Neural cell (in vitro differentiated cells): ENCODE results near the gene CLGN. TPM values are rescaled to one million over a fixed set of nuclear protein-coding genes. Genes with fewer than 3 reads are reported as not detected.

Source experiments
- H2AFZ ChIP-seq: fragments of 200-600, 300-800 bp; sonication (generic), shearing (Covaris generic); 2 replicates; pipeline ENCODE4 v1.6.0; 2014; ENCODE audit warnings: low read depth, mild to moderate bottlenecking, antibody characterized with exemption, low read length, moderate library complexity
- H3F3A ChIP-seq: fragments of 200-600 bp; shearing (Covaris generic); 2 replicates; pipeline ENCODE4 v1.6.1; 2016; ENCODE audit warnings: mild to moderate bottlenecking, moderate library complexity, mixed read lengths, antibody characterized with exemption, low read length; ENCODE audit not compliant: insufficient read depth, poor library complexity, severe bottlenecking
- H3K27ac ChIP-seq: fragments of 200-600, 300-800 bp; sonication (generic), shearing (Covaris generic); 2 replicates; pipeline ENCODE4 v1.5.1; 2014; ENCODE audit warnings: mild to moderate bottlenecking, low read length, moderate library complexity
- H3K27me3 ChIP-seq: fragments of 300-800, 200-600 bp; sonication (generic), shearing (Covaris generic); 2 replicates; pipeline ENCODE4 v1.6.0; 2014; ENCODE audit warnings: mild to moderate bottlenecking, low read depth, low read length, moderate library complexity; ENCODE audit not compliant: insufficient read depth
- H3K36me3 ChIP-seq: fragments of 300-800, 200-600 bp; sonication (generic), shearing (Covaris generic); 2 replicates; pipeline ENCODE4 v1.5.1; 2014; ENCODE audit warnings: mild to moderate bottlenecking, antibody characterized with exemption, low read length, moderate library complexity; ENCODE audit not compliant: insufficient read depth
- H3K4me2 ChIP-seq: fragments of 300-800, 200-600 bp; sonication (generic), shearing (Covaris generic); 2 replicates; pipeline ENCODE4 v1.6.0; 2014; ENCODE audit warnings: mild to moderate bottlenecking, low read length
- H3K4me3 ChIP-seq: fragments of 300-800, 200-600 bp; sonication (generic), shearing (Covaris generic); 2 replicates; pipeline ENCODE4 v1.5.1; 2014; ENCODE audit warnings: mild to moderate bottlenecking, low read length, moderate library complexity
- H3K79me2 ChIP-seq: fragments of 200-600 bp; shearing (Covaris generic); replicated peaks from 2 replicates; pipeline ENCODE4 v1.6.0; 2014; ENCODE audit warnings: mild to moderate bottlenecking, low read length, moderate library complexity; ENCODE audit not compliant: insufficient read depth
- H3K9ac ChIP-seq: fragments of 300-800, 200-600 bp; sonication (generic), shearing (Covaris generic); 2 replicates; pipeline ENCODE4 v1.6.1; 2016; ENCODE audit warnings: mild to moderate bottlenecking, low read length, mixed read lengths
- H3K9me2 ChIP-seq: fragments of 200-600 bp; shearing (Covaris generic); 2 replicates; pipeline ENCODE4 v1.6.1; 2016; ENCODE audit warnings: mild to moderate bottlenecking, low read length, mixed read lengths; ENCODE audit not compliant: insufficient read depth
- H3K9me3 ChIP-seq: fragments of 200-600, 300-800 bp; sonication (generic), shearing (Covaris generic); 2 replicates; pipeline ENCODE4 v1.6.1; 2016; ENCODE audit warnings: mild to moderate bottlenecking, mixed run types, low read length, moderate library complexity, mixed read lengths
- H4K20me1 ChIP-seq: fragments of 200-600 bp; shearing (Covaris generic); 2 replicates; pipeline ENCODE4 v1.6.1; 2016; ENCODE audit warnings: mild to moderate bottlenecking, mixed run types; ENCODE audit not compliant: insufficient read depth
- CTCF ChIP-seq: fragments of 450-650 bp; IDR thresholded peaks from 2 replicates; pipeline ENCODE4 v1.5.1; 2014; ENCODE audit warnings: antibody characterized with exemption, mild to moderate bottlenecking, moderate library complexity; ENCODE audit not compliant: poor library complexity, severe bottlenecking
- EP300 ChIP-seq: fragments of 450-650 bp; conservative IDR thresholded peaks from 2 replicates; pipeline ENCODE4 v1.6.1; 2014; ENCODE audit warnings: antibody characterized with exemption, mild to moderate bottlenecking, moderate library complexity; ENCODE audit not compliant: poor library complexity, severe bottlenecking
- EZH2 ChIP-seq: fragments of 200-600, 300-800 bp; shearing (Covaris generic), sonication (generic); IDR thresholded peaks from 2 replicates; pipeline ENCODE4 v1.6.1; 2014; ENCODE audit warnings: antibody characterized with exemption, low read length, borderline replicate concordance, mild to moderate bottlenecking; ENCODE audit not compliant: insufficient read depth, poor library complexity, severe bottlenecking
- MXI1 ChIP-seq: fragments of 450-650 bp; conservative IDR thresholded peaks from 2 replicates; pipeline ENCODE4 v1.6.1; 2014; ENCODE audit warnings: antibody characterized with exemption, mild to moderate bottlenecking; ENCODE audit not compliant: poor library complexity, severe bottlenecking
- POLR2AphosphoS5 ChIP-seq: IDR thresholded peaks from 2 replicates; pipeline ENCODE4 v1.6.1; 2012
- RAD21 ChIP-seq: fragments of 450-650 bp; conservative IDR thresholded peaks from 2 replicates; pipeline ENCODE4 v1.6.1; 2014; ENCODE audit warnings: antibody characterized with exemption, mild to moderate bottlenecking, moderate library complexity
- REST ChIP-seq: IDR thresholded peaks from 2 replicates; pipeline ENCODE4 v1.6.1; 2012; ENCODE audit warnings: borderline replicate concordance
- SMC3 ChIP-seq: fragments of 450-650 bp; conservative IDR thresholded peaks from 2 replicates; pipeline ENCODE4 v1.6.1; 2014; ENCODE audit warnings: antibody characterized with exemption, mild to moderate bottlenecking, moderate library complexity; ENCODE audit not compliant: poor library complexity
- TAF1 ChIP-seq: IDR thresholded peaks from 2 replicates; pipeline ENCODE4 v1.6.1; 2012; ENCODE audit warnings: low read depth
- polyA plus RNA-seq: library from polyadenylated mRNA; depleted of rRNA; stranded (reverse); fragments of >200 nt; gene quantifications from 2 replicates; pipeline ENCODE4 v1.2.3, GENCODE V29; 2014

Gene CLGN
- polyA plus RNA-seq, 1 donor from 2014 or later: 20.8 TPM

GRCh38 chr4:140406292-140406691 lies 21.2 kb downstream of the CLGN start:
- no peaks in the 10 kb centered on the region for H3F3A ChIP-seq
- H3K9me2 ChIP-seq: no peaks in the 10 kb centered on the region
- no peaks in the 10 kb centered on the region for H3K36me3 ChIP-seq
- no peaks in the 10 kb centered on the region for H3K27me3 ChIP-seq
- no peaks in the 10 kb centered on the region for H4K20me1 ChIP-seq
- H3K4me2 ChIP-seq: no peak overlapping the region
- no peaks in the 10 kb centered on the region for H3K9me3 ChIP-seq
- H3K9ac ChIP-seq: no peak overlapping the region
- H2AFZ ChIP-seq: no peak overlapping the region
- H3K27ac ChIP-seq: no peak overlapping the region
- TF ChIP-seq CTCF: no peak
- no peak for TF ChIP-seq EZH2
- TF ChIP-seq TAF1: no peak
- no peak for TF ChIP-seq POLR2AphosphoS5
- TF ChIP-seq RAD21: no peak
- TF ChIP-seq SMC3: no peak
- TF ChIP-seq REST: no peak
- no peak for TF ChIP-seq MXI1
- TF ChIP-seq EP300: no peak
- no peaks in the 10 kb centered on the region for H3K79me2 ChIP-seq
- no peak overlapping the region for H3K4me3 ChIP-seq

- Histone ChIP-seq H3K9ac (no peak overlapping the region), H3K27ac (no peak overlapping the region), H3K4me2 (no peak overlapping the region), H3K36me3 (no peaks in the 10 kb centered on the region), H3K79me2 (no peaks in the 10 kb centered on the region), H3K9me3 (no peaks in the 10 kb centered on the region), H3K9me2 (no peaks in the 10 kb centered on the region), H4K20me1 (no peaks in the 10 kb centered on the region), H3K4me3 (no peak overlapping the region), H3K27me3 (no peaks in the 10 kb centered on the region), H2AFZ (no peak overlapping the region), H3F3A (no peaks in the 10 kb centered on the region)
- TF ChIP-seq TAF1: no peak
- no peak for TF ChIP-seq EZH2
- TF ChIP-seq SMC3: no peak
Measured at GRCh38 chr4:140400111-140400510, 27.3 kb downstream of the CLGN start.

- no peaks in the 10 kb centered on the region for H3K27me3 ChIP-seq
- no peaks in the 10 kb centered on the region for H3K79me2 ChIP-seq
- no peaks in the 10 kb centered on the region for H3K9me3 ChIP-seq
- no peak overlapping the region for H3K4me2 ChIP-seq
- TF ChIP-seq REST (no peak), CTCF (no peak), EP300 (no peak), POLR2AphosphoS5 (no peak), TAF1 (no peak), EZH2 (no peak), MXI1 (no peak), RAD21 (no peak), SMC3 (no peak)
- no peaks in the 10 kb centered on the region for H3K36me3 ChIP-seq
- H3K9me2 ChIP-seq: no peaks in the 10 kb centered on the region
- no peaks in the 10 kb centered on the region for H4K20me1 ChIP-seq
- no peak overlapping the region for H2AFZ ChIP-seq
- H3K9ac ChIP-seq: no peak overlapping the region
- no peak overlapping the region for H3K4me3 ChIP-seq
- H3F3A ChIP-seq: no peaks in the 10 kb centered on the region
- H3K27ac ChIP-seq: no peak overlapping the region
Measured at GRCh38 chr4:140395668-140396067, 31.8 kb downstream of the CLGN start.
